Measurements from ENCODE around the gene JADE1.
A peak's percentile ranks its signal among the peaks of the same experiment; 100 is the strongest.

Gene JADE1

GRCh38 chr4:128810871-128811570, 1.5 kb downstream of the JADE1 start:
- peak; percentile 82 for DNase-seq

- DNase-seq: peak; percentile 86
Measured at GRCh38 chr4:128811571-128812441, 2.3 kb downstream of the JADE1 start.

DNA sequence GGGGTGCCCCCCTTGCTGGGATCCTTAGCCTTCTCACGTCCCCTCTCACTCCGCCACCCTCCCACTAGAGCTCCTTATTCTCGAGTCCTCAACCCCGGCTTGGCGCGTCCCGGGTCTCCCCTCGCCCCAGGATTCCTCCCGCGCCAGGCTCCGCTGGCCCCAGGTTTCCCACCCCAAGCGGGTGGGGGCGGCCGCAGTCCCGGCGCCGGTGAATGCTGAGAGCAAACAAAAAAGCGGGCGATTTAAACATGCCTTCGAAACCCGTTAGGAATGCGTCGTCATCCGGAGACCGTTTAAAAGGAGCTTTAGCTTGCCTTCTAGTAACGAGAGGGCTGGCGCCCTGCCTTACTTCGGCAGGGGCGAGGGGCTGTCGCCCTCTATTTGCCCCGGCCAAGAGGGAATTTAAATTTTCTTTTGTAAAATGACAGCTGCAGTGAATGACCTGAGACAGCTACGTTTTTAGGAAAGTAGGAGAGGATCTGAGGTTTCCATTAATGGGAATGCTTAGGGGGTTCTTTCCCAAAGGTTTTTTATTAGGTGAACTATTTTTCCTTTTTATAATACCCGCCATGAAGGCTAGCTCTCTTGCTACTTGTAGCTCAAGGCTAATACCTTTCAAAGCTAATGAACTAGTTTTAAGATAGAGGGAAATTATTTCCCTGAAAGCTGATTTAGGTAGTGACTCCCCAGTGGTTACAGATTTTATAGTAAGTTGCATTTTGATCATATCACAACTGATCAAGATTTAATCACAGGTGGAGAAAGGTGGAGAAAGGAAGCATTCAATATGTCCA, 3.1 kb downstream of the JADE1 start:
- DNase-seq: no peak

DNA sequence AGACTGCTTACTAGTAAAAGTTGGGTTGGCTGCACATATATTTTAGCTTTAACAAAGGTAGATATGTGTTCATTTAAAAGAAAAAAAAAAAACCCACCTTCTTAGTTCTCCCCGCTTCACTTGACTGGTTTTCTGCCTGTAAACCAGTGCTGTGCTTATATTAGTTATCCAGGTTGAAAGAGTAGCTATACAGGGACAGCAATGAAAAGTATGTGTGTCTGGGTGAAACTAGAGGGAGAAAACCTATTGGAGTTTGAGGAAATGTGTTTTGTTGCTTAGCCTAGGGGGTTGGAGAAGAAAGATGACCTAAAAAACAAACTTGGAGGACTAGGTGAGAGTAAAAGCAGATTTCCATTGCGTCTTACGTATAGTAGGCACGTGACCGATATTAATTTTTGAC, 4.5 kb downstream of the JADE1 start:
- no peak for DNase-seq

GRCh38 chr4:128818442-128818841, 8.9 kb downstream of the JADE1 start:
- DNase-seq: no peak

DNA sequence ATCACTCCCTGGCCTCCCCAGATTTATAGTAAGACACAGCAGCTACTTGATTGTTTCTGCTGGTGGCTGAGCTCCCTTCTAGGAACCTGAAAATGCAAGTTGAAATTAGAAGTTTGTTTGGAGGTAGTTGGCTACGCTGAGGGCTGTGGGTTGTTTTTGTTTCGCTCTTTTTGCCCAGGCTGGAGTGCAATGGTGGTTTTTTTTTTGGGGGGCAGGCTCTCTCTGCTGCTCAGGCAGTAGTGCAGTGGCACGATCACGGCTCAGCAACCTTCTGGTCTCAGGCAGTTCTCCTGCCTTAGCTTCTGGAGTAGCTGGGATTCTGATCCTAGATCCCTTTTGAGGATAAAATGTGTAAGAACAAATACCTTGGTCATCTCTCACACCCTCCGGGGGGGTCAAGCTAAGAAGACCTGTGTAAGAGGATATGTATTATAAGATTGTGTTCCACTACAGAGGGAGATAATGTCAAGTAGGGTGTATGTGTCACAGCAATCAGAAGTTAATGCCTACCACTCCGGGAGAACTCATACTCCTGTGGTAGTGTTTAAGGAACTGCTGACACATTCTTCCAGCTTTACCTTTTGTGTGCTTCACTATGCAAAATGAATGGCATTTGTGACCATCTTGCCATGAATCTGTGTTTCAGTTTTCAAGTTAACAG, 9.7 kb downstream of the JADE1 start:
- DNase-seq: no peak

GRCh38 chr4:128820671-128821070, 11.2 kb downstream of the JADE1 start:
- no peak for DNase-seq

DNA sequence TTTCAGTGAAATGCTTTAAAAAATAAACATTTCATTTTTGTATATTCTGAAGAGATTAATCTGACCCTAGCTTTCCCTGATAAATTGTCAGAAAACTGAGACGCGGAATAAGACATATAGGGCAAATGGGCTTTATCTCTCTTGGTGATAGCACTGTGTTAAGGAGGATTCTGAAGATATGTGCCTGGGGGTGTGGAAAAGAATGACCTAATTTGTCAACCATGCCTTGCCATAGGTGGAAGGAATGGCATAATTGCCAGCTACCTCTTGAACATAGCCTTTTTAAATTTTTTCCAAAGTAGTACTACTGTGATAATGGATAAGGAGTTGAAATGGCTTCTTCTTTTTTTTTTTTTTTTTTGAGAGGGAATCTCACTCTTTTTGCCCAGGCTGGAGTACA, 11.7 kb downstream of the JADE1 start:
- DNase-seq: no peak

- no peak for DNase-seq
Measured at GRCh38 chr4:128823025-128823661, 13.6 kb downstream of the JADE1 start.

GRCh38 chr4:128825226-128825625, 15.7 kb downstream of the JADE1 start:
- no peak for DNase-seq

- no peak for DNase-seq
Measured at GRCh38 chr4:128827296-128827695, 17.8 kb downstream of the JADE1 start.

- DNase-seq: no peak
Measured at GRCh38 chr4:128830906-128831503, 21.5 kb downstream of the JADE1 start.

DNA sequence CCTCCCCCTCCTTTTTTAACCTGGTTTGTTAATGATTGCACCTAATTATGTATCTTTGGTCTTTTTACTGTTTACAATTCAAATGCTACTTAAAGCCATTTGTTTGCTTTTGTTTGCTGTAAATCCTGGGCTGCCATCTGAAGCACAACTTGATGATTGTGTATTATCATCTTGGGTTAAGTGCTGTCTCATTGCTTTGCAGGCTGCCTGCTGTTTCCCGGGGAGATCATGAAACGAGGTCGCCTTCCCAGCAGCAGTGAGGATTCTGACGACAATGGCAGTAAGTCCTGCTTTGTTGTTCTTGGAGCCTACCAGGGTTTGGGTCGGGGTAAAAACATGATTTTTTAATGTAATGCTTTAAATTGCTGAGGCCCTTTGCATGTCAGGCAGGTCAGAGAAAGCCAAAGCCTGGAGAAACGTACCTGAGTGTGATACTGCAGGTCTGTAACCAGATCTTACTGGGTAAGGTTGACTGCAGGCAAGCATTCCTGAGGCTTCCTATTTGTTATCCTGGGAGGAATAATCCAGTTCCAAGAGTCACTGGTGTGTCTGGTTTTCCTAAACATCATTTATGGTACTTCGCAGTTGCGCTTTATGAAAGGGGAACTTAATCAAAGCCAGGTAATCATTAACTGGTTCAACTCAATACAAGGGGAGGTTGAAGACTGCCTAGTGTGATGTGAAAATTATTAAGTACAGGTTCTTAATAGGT, 22.2 kb downstream of the JADE1 start:
- DNase-seq: no peak

- no peak for DNase-seq
Measured at GRCh38 chr4:128832243-128832625, 22.7 kb downstream of the JADE1 start.

DNA sequence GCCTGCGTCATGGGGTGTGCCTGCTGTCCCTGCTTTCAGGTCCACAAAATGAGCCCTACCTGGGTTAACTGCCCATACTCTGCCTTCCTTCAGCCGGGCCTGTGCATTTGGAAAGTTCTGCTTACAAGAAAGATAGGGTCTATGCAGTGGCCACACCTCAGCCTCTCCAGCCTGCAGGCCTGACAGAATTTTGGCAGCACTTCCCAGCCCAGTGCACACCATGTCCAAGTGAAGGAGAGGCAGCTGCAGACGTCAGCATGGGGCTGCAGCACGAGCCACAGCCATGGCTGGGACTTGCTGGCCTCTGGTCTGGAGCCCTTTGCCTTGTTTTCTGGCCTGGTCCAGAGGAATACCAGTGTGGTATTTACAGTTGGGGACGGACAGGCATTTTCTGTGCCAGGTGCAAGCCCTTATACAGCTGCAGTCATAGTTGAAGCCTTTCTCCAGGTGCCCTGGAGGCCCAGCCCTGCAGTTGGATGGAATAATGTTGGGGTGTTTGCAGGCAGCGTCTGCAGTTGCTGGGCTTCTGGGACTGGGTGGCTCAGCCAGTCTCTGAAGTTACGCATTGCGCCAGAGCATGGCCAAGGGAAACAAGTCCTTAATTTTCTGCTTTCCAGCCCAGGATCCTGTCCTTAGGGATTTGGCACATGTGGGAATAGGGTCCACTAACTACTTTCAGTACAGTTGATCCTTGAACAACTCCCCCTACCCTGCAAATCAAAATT, 26.2 kb downstream of the JADE1 start:
- DNase-seq: no peak

GRCh38 chr4:128837198-128837597, 27.7 kb downstream of the JADE1 start:
- no peak for DNase-seq

- DNase-seq: no peak
Measured at GRCh38 chr4:128837679-128838078, 28.2 kb downstream of the JADE1 start.

GRCh38 chr4:128840711-128841318, 31.3 kb downstream of the JADE1 start:
- no peak for DNase-seq

- no peak for DNase-seq
Measured at GRCh38 chr4:128841402-128841801, 31.9 kb downstream of the JADE1 start.

DNA sequence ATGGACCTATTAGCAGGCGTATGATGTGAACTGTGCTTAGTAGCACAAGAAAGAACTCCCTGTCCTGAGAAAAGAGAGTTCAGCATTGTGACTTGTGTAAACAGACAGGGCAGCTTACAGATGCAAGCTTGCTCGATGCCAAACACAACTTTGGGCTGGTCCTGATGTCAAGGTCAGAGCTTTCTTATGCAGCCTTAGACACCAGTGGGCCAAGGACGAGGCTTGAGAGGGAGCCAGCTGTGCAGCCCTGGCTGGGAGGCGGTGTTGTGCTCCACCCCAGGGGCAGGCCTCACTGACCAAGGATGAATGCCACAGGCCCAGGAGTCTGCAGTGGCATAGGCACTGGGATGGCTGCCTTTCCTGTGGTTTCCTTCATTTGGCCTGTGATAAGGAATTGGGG, 35.4 kb downstream of the JADE1 start:
- DNase-seq: no peak

Measured in activated naive CD4-positive, alpha-beta T cell treated with Interleukin-2 at 50 U/mL for 16 hours (primary cell).